Neural crest cell (in vitro differentiated cells): ENCODE measurements around the gene TBX6. TPM values are rescaled to one million over a fixed set of nuclear protein-coding genes. Genes with fewer than 3 reads are reported as not detected.

Source experiments
- DNase-seq: peaks from one replicate; pipeline ENCODE4 v3.0.0; 2021; ENCODE audit warnings: low read depth, mixed read lengths, low spot score
- H3K27ac Mint-ChIP-seq: one replicate; pipeline ENCODE4 v1.8.0; 2021; ENCODE audit warnings: mild to moderate bottlenecking, mixed read lengths; ENCODE audit not compliant: unreplicated experiment
- H3K27me3 Mint-ChIP-seq: 2 replicates; pipeline ENCODE4 v1.8.0; 2021; ENCODE audit warnings: low read depth, mild to moderate bottlenecking, mixed read lengths
- H3K36me3 Mint-ChIP-seq: 2 replicates; pipeline ENCODE4 v1.8.0; 2021; ENCODE audit warnings: low read depth, mild to moderate bottlenecking, mixed read lengths
- H3K4me1 Mint-ChIP-seq: 2 replicates; pipeline ENCODE4 v1.8.0; 2021; ENCODE audit warnings: mixed read lengths
- H3K4me3 Mint-ChIP-seq: one replicate; pipeline ENCODE4 v1.8.0; 2021; ENCODE audit warnings: mild to moderate bottlenecking, mixed read lengths
- H3K9me3 Mint-ChIP-seq: 2 replicates; pipeline ENCODE4 v1.8.0; 2021; ENCODE audit warnings: mixed read lengths
- CTCF ChIP-seq: fragments of 200-600 bp; sonication (generic); conservative IDR thresholded peaks from 2 replicates; pipeline ENCODE4 v1.5.0; 2021; ENCODE audit warnings: antibody characterized with exemption, mild to moderate bottlenecking
- total RNA-seq: library from RNA; stranded (reverse); gene quantifications from 2 replicates; pipeline ENCODE4 v1.2.1, GENCODE V29; 2021

TBX6 gene
- total RNA-seq, 1 donor from 2014 or later = 0.79 TPM

- no peak for TF ChIP-seq CTCF
- Mint-ChIP-seq H3K27me3 (no peaks in the 10 kb centered on the region), H3K4me3 (no peak within 1 kb of the TSS), H3K4me1 (peaks cover 6% of the 10 kb centered on the region), H3K27ac (no peak within 1 kb of the TSS), H3K36me3 (peaks cover 3% of the 10 kb centered on the region), H3K9me3 (no peaks in the 10 kb centered on the region)
- DNase-seq = no peak
Observed at GRCh38 chr16:30113031-30113710, 21.4 kb upstream of the TBX6 start, which contains the start of gene GDPD3. TSS of gene GDPD3 (minus strand) at chr16:30113537. CDS start at chr16:30113478, 59 bp downstream.

GRCh38 chr16:30112197-30113030, 20.7 kb upstream of the TBX6 start:
- Mint-ChIP-seq H3K4me3 (no peak overlapping the region), H3K27me3 (no peaks in the 10 kb centered on the region), H3K36me3 (peaks cover 3% of the 10 kb centered on the region), H3K4me1 (peaks cover 6% of the 10 kb centered on the region), H3K9me3 (no peaks in the 10 kb centered on the region), H3K27ac (no peak overlapping the region)
- peak; percentile 61 for DNase-seq
- TF ChIP-seq CTCF = peak; percentile 65

GRCh38 chr16:30110661-30111060, 18.9 kb upstream of the TBX6 start:
- no peak for DNase-seq
- Mint-ChIP-seq H3K27me3 (no peaks in the 10 kb centered on the region), H3K4me3 (peak overlapping the region; percentile 7), H3K9me3 (no peaks in the 10 kb centered on the region), H3K36me3 (peaks cover 3% of the 10 kb centered on the region), H3K27ac (no peak overlapping the region), H3K4me1 (peaks cover 6% of the 10 kb centered on the region)
- TF ChIP-seq CTCF = no peak

- Mint-ChIP-seq H3K27ac (no peak overlapping the region), H3K9me3 (no peaks in the 10 kb centered on the region), H3K36me3 (peaks cover 7% of the 10 kb centered on the region), H3K4me1 (peaks cover 6% of the 10 kb centered on the region), H3K27me3 (no peaks in the 10 kb centered on the region), H3K4me3 (no peak overlapping the region)
- no peak for TF ChIP-seq CTCF
- no peak for DNase-seq
Observed at GRCh38 chr16:30108059-30108850, 16.5 kb upstream of the TBX6 start.

GRCh38 chr16:30104492-30104891, 12.8 kb upstream of the TBX6 start:
- H3K36me3 Mint-ChIP-seq = peaks cover 4% of the 10 kb centered on the region
- no peaks in the 10 kb centered on the region for H3K27me3 Mint-ChIP-seq

More at GRCh38 chr16:30104492-30104891, 12.8 kb upstream of the TBX6 start:
- peaks cover 5% of the 10 kb centered on the region for H3K4me1 Mint-ChIP-seq
- no peak overlapping the region for H3K4me3 Mint-ChIP-seq
- TF ChIP-seq CTCF = no peak
- no peak overlapping the region for H3K27ac Mint-ChIP-seq
- DNase-seq = no peak
- H3K9me3 Mint-ChIP-seq = no peaks in the 10 kb centered on the region
